NCI-H187 treated with DMSO at 0.1 percent for 48 hours (cell line): ENCODE data around the gene REG1A.

Experiments
- DNase-seq: peaks from one replicate; lab custom pipeline; 2025; lab: John Stamatoyannopoulos, UW

REG1A gene

GRCh38 chr2:79125721-79125985, 5.4 kb downstream of the REG1A start:
- no peak for DNase-seq

DNA sequence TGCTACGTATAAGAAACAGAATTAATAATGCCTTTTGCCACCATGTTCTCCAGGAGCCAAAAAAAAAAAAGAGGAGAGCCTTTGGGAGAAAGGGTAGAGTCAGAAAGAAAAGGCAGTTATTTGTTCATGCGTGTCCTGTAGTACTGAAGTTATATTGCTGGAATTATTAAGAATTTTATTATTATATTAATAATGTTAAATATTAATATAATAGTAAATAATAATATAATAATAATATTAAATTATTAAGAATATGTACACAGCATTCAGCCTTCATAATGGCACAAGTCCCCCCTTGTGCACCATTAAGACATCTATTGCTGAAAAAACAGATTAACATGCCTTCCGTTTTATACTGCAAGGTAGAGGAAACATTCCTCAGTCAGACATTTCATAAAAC, 8.1 kb downstream of the REG1A start:
- DNase-seq = no peak

- DNase-seq = no peak
These were observed 9.0 kb downstream of the REG1A start for GRCh38 chr2:79129260-79129659.

DNA sequence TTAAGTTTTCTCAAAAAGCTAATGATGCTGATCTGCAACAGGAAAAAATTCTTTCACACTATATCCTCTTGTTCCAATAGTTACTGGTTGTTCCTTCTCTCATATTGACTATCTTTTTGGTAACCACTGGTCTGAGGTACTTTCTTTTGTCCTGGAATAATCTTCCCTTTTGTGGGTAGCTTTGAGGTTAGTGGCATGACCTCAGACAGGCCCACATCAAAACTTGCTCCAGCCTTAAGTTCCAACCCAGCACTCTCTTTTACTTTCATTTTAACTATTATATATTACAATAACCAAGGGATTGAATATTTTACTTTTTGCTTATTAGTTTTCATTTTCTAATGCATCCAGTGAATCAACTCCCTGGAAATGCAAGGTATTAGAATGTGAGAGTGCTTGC, 9.5 kb downstream of the REG1A start:
- DNase-seq = no peak

DNA sequence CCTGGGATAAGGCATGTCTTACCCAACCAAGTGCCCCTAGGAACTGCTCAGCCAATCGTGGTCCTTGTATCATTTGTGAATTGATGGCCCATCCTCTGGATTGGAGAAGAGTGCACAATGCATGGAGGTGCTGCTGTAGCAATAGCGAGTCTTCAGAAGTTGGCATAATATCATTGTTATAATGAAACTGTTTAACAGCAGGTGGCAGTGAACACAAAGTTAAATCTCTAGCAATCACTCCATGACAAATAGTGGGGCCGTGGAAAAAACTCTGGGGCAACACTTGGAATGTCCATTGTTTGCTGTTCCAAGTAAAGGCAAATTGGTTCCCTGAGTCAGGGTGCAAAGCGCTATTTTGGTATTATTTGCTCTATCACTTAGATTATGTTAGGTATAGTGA, 11.4 kb downstream of the REG1A start:
- no peak for DNase-seq

DNA sequence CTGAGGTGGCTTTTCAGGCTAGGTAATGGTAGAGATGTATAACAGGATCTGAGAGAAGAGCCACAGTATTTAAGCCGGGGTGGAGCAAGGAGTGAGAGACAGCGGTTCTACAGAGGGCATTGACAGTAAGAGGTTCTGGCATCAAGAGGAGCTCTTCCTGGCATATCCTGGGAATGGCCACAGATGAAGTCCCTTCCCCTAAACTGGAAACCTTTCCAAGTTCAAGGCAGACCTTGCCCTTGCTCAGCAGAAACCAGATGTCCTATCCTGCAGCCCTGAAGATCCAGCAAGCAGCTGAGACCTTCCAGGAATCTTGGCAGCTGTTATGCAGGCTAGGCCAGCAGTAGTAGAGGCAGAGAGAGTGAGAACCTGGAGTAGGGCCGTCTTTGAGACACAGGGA, 18.1 kb downstream of the REG1A start:
- no peak for DNase-seq

DNA sequence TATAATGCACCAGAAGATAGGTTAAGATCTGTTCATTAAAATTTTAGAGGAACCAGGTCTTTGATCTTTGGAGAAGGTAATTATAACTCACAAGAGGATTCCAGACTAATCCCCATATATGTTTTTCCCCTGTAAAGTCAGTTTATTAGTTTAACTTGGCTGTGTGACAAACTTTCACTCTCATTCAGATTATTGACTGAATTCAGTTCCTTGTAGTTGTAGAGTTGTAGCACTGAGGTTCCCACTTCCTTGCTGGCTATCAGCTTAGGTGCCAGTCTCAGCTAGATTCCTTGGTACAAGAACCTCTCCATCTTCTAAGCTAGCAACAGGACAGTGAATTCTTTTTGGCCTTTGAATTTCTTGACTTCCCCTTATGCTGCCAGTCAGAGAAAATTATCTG, 19.1 kb downstream of the REG1A start:
- no peak for DNase-seq

DNA sequence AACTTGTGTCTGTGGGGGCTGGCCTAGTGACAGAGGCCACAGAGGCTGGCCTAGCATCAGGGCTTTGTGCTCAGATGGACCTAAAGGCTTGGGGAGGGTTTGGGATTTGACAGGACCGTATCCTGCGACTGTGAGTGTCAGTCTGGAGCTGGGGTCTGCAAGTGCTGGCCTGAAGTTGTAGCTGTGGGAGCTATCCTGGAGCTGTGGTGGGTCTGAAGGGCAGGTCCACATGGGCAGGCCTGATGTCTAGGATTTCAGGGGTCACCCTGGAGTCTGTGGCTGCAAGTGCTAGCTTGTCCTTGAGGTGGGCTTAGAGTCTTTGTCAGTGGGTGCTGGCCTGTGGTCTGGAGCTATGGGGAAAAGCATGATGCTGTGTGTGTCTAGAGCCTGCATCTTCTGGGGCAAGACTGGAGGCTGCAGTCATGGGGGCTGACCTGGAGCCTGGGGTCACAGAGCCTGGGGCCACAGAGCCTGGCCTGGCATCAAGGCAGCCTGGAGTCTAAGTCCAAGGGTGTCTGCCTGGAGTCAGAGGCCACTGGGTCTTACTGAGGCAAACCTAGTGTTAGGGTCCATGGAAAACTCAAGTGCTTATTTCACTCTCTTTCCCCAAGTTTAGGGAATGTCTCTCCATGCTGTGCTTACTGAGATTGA, 35.7 kb downstream of the REG1A start:
- no peak for DNase-seq

DNA sequence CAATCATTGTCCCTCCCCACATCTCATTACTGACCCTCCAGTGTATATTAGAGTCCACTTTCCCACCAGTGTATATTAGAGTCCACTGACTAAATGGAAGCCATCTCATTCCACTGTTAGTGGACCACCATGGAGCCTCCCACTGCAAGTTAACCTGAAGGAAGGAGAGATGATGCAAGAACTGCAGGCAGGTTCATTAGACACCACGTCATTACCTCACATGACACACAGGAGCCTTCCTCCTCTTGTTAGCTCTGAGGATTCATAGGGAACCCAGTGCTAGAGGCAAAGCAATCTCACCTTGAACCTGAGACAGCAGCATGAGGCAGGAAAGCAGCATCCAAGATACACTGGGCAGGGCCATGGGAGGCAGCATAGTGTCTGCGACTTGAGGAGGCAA, 38.7 kb downstream of the REG1A start:
- DNase-seq = no peak

DNA sequence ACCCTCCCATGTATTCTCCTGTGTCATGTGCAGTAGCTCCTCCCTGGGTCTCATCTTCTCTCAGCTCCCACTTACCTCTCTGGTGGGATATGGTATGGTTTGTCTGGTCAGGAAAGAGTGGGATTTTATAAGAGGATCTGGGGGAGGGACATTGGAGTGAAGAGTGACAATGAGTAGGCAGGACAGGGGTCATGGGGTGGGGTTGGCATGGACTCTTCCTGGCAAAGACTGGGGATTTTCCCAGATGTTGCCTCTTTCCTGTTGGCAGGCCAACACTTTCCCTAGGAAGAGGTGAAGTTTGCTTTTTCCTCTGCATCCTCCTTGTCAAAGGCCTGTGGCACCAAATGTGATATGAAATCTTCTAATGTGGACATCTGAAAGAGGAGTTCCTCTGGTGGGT, 39.4 kb downstream of the REG1A start, which contains the start of gene REG3A:
REG3A (minus strand) TSS at position 101 of the 400 bp plus-strand sequence. CDS start 348 bp downstream, outside the sequence.
- DNase-seq = no peak

DNA sequence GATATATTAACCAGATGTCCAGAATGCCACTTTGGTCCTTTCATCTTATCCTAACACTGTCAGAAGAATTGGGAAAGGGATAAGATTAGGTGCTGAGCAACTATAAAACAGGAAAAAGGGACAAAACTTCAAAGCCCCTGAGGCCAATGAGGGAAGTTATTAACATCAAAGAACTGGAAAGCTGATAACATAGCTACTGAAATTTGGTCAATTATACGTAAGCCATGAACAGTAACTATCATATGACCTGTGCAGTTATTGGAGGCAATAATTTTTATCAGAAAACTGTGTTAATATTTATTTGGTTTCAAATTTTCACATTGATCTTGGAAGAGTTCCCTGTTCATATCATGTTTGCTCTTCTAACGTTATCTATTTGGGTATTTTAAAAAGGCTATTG, 41.8 kb downstream of the REG1A start:
- DNase-seq = no peak

GRCh38 chr2:79162801-79163200, 42.5 kb downstream of the REG1A start:
- DNase-seq = no peak

DNA sequence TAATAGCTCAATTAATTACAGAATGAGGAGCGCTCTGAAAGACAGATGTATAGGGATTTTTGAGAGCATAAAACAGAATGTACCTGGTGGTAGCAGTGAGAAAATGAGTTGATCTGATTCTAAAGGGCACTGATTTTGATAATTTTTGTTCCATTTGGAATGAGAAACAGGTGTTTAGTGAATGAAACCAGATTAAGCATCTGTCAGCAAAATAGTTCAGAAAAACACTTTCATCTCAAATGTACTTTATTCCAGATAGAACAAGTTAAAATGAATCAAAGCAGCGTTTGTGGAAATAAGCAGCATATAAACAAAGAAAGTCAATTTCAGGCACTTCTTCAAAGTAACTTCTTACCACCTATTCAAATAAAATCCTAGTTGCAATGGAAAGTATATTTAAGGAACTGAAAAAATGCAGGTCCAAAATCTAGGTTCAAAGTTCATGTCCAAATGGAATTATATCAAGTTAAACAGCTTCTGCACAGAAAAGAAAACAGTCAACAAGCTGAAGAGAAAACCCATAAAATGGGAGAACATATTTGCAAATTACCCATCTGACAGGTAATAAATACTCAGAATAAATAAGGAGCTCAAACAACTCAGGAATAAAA, 51.2 kb downstream of the REG1A start:
- no peak for DNase-seq
